ENCODE measurements around the gene CR1L.

- TF ChIP-seq CTCF (IDR thresholded peaks at IDR 0.05) (no peak), POLR2AphosphoS5 (IDR thresholded peaks at IDR 0.05) (no peak), POLR2A (IDR thresholded peaks at IDR 0.05) (no peak)
Measured at GRCh38 chr1:207669528-207670009, 24.6 kb downstream of the CR1L start.
